Measurements from ENCODE around the gene PLA1A.

Gene PLA1A

DNA sequence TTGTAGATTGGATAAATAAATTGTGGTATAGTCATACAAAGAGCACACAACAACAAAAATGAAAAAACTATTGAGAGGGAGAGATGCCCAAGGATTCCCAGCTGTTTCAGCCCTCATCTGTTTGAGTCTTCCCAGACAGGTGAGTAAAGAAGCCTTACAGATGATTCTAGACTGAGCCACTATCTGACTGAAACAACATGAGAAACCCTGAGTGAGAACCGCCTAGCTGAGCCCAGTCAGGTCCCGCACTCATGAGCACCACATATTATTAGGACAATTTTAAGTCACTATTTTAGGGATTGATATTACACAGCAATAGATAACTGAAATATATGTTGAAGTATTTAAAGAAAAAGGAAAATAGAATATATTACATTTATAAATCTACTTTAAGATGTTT lies 43.7 kb downstream of the PLA1A start:
- DNase-seq: no peak

DNA sequence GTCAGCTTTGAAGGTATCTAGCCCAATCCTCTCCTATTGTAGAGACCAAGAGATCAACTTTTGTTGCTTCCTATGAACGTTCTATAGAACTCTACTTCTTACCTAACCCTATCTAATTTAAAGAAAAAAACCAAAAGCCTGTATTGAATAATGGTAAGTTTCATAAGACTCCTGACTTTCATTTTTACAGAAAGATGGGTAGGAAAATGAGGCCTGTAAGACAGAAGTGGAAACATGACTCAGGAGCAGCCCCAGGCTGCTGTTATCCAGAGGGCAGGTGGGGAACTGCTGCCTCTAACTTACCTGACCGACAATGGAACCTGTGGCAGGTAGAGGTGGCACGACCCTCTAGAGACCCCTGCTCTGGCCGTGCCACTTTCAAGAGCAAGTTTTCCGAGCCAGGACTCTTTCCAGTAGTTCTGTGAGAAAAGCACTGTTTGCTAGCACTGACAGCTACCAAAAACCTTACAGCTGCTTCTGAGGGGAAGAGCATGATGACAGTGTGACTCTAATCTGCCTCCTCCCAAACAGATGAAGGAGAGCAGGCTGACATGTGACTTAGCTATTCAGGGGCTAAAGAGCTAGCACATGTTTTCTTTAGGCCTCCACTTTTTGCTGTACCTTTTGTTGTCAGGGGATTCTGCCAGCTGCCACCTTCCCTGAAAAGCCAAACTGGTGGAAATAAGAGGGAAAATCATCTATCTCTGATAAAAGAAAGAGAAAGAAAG lies 45.2 kb downstream of the PLA1A start:
- no peak for DNase-seq

DNA sequence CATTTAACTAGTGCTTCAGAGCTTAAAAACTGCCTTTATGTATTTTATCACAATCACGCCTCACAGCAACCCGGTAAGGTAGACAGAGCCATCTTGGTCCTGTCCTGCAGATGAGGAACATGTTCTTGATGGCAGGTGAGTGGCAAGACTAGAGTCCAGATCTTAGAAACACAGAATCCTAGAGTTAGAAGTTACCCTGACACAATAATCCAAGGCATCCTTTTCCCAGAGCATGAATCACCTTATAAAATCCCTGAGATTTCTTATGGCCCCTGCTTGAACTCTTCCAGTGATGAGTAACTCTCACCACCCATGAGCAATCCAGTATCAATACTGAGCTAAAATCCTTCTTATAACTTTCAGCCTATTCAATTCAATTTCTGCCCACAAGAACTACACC lies 45.8 kb downstream of the PLA1A start:
- DNase-seq: no peak

DNA sequence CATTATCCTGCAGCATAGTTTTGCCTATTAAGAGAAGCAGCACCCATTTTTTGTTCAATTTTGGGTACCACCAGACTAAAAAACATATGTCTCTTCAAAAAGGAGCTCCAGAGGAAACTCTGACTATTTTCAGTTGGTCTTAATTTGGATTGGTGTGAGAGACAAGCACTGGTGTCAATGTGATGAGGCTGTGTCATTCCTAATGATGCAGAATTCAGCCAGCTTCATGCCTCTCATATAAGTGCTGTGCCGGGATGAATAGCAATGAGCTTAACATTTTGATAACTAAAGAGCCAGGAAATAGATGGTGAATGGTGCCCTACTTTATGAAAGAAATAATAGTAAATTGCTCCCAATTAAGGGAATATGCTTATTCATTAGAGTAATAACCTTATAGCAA lies 46.8 kb downstream of the PLA1A start:
- no peak for DNase-seq

DNA sequence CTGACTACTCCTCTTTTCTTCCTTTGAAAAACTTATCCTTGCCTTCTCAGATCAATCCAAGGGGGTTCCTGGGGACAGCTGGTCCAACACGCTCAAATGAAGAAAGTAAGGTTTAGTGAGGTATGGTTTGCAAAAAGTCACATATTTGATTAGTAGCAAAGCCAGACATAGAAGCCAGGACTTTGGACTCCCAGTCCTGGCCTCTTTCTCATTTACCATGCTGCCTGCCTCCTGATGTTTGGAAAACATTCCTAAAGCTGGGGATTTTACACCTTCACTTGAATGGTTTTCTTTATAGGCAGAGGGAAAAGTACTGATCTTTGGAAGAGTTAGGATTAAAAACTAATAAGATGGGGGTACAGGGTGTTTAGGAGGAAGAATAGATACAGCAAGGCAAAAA lies 48.1 kb downstream of the PLA1A start:
- no peak for DNase-seq

DNA sequence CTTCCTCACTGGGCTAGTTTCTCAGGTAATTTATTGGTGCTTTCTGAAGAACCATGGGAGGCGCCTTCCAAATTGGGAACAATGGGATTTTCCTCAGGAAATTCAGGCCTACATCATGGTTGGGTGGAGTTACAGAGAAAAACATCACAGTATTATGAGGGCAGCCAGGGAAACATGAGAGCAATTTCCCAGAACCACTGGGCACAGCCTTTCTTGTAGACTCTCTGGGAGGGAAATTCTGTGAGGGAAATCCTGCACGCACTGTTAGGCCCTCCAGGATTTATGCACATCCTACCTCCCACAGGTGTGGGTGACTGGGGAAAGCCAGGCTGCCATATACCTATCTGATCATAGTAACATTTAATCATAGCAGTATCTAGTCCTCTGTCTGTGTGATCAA lies 49.5 kb downstream of the PLA1A start:
- DNase-seq: no peak

DNA sequence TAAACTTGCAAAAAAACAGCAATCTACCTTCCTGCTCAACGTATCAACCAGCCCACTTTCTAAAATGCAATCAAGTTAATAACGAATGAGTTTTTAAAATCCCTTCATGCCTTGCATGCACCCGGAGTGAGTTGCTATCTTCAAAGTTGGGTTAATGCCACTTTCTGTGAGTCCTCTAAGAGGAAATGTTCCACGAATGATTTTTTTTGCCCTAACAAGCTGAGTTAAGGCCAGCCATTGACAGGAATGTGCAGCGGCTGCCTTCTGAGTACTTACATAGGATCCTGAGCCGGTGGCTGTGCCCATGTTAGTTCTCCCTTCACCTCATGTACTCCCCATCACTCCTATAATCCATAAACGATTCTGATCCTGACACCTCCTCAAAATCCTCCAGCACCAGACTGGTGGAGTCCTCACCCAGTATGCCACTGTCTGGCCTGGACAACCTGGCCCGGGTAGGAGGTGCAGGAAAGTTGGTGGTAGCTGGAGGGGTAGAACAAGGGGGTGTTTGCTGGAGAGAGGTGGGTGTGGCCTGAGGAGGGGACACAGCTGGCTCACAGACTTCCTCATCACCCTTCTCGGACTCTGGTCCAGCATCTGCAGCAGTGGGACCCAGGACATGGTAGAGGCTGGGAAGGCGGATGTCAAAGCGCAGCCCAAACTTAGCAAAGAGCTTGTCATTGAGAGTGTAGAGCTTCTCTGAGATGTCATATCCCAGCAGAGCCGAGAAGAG lies 50.3 kb downstream of the PLA1A start:
- no peak for DNase-seq

DNA sequence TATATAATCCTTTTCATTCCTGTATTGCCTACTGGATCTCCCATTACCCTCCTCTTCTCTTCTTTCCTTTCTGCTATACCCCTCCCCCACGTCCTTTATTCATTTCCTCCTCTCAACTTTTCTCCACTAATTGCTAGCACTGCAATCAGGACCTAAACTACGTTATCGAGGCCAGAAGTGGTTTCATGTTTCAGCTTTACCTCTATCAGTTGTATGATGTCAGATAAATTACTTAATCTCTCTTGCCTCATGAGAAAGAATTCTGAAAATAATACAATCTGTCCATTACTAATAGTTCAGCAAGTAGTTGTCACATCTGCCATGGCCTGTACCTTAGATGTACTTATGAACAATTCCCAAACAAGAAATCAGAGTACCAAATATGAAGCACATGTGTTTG lies 52.1 kb downstream of the PLA1A start:
- no peak for DNase-seq

DNA sequence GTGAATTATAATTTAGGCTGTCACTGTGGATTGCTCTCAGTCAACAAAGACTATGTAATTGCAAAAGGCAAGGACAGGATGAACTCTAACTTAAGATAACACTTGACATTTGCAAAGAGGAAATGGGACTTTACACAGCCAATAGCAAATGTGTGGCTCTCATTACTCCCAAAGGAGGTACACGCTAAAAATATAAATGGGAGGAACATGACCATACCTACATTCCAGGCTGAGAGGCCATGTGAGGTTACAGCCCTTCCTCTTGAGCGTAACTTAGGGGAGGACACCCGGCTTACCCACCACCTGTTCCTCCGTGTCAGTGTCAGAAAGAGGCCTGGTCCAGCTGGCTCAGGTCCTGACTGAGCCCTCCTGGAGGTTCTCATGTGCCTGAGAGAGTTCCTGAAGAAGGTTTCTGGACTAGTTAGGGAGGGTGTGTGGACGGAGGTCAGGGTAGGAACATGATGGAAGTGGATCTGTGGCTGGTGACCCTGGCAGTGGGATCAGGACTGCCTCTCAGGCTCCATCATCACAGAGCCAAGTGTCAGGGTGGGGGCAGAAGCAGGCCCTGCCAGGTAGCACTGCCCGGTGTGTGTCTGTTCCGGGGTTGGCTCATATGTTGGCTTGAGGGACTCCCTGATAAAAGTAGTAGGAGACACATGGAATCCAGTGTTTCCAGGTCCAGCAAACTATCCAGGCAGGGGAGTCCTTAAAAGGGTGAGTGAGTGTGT lies 54.8 kb downstream of the PLA1A start:
- DNase-seq: no peak

DNA sequence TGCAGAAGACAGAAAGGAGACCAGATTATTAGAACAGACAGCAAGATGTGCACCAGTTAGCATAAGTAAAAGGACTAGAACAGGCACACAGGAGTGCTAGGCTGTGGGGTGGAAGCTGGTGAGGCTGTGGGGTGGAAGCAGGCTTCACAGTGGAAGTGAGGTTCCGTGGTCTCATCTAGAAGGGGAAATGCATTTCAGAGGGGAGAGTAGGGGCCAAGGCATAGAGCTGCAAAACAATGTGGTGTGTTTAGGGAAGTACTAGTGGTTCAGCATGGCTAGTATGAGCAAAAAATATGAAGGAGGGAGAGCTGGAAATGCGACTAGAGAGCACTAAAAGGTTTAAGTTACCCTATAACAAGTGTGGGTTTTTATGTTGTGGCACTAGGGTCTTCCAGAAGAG lies 56.2 kb downstream of the PLA1A start:
- no peak for DNase-seq

DNA sequence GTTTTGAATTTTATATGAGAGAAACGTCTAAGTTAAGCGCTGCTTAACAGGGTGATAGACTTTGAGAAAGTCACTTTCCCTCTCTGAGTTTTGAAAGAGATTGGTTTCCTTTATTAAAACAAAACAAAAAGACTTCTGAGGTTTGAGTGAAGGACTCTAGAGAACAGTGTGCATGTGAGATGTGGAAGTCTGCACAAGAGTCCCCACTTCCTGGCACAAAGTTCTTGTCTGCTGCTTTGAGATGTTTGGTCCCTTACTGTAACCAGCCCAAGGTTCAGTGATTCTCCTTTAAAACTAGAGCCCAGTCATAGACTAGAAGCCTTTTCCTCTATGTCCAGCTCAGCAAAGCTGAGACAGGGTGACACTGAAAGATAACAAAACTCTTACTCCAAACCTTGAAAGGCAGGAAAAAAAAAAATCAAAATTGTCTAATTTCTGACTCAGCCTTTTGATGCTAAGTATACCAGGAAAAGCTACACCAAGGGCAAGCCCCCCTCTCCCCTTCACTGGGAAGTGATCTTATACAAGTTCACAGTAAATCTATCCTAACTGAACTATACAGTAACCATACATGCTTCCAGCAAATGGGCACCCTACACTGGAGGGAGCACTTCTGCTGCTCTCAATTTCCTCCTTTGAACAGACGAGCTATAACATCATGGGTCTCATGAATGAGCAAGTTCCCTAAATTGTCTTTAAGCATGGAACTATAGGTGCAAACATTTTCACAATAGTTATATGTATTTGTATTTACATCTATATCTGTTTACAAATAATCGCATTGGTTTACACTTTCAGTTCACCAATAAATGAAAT lies 60.4 kb downstream of the PLA1A start:
- no peak for DNase-seq

DNA sequence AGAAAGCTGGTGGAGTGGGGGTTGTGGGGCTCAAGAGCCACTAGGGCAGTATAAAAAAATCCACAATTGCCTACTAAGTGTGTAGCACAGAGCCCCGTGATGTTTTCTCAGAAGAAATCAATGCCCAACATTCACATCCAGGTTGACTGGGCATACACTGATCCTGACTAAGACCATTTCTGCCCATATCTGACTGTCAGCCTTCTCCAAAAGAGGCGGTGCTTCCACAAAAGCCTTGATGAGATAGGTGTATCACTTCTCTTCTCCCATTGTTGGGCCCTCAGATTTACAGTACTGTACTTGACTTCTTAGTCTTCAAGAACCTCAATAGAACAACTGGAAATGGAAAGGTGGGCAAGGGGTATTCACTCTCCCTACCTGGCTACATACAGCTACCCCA lies 61.3 kb downstream of the PLA1A start:
- no peak for DNase-seq

DNA sequence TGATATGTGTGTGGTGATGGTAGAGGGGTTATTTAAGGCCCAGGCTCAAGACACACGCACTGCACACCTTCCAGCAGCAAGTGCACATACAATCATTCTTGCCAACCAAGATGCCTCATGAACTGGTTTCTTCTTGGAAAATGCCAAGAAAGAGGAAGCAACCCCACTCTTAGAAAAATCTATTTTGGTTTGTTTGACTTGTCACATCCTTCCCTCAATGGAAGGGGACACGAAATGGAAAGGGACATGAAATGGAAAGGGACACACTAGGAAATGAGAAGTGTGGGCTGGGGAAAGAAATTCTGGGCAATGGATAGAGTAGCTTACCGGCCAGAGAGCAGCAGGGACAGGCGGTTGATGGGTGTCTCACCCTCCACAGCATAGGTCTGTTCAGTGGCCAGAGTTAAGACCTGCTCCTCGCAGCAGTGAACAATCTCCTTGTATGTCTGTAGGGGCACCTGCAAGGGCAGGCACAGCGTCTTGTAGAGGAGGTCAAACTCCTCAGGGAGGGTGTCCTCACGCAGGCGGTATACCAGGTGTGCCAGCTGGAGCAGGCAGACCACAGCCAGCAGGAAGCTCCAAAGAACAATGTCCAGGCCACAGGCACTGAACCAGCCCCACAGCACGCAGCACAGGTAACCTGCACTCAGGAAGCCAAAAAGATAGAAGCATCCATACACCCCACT lies 62.1 kb downstream of the PLA1A start:
- no peak for DNase-seq

DNA sequence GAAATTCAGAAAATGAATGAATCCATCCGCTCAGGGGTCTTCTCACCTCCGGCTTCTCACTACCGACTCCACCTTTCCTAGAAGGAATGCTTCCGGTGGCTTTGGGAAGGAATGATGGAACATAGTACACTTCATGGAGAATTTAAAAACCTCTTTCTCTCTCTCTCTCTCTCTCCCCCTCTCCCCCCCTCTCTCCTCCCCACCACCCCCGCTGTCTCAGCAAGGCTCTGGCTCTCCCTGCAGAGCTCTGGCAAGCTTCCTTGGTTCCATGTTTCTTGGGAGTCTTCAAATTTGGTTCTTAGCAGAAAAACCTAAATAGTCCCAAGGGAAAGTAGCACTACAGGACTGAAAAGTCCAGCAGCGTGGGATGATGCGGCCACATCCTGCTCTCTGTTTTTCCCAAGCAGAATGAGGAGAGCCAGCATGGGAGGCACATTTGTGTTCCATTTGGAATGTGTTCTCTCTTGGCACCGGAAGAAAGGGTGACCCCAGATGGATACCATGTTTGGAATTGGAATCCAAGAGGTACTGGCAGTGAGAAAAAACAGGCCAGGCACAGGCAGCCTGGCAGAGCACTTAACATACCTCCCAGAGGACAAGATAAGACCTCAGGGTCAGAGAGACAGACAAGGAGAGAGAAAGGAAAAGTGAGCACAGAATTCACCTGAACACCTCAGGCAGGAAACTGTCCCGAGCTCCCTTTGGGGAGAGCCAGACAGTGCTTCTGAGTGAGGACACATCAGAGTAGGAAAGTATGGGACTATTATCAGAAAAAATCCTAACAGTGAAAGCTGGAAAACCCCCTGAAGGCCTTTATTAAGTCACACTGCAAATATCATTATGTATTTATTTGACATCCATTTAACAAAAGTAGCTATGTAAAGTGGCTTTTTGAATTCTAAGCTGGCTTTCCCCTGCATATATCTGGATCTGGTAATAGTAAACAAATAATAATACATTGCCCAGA lies 63.1 kb downstream of the PLA1A start, which contains the start of gene POPDC2:
Gene POPDC2, minus strand, starts transcription at position 116 of the 967 bp plus-strand sequence. CDS start 166 bp downstream, outside the sequence.
- no peak for DNase-seq

DNA sequence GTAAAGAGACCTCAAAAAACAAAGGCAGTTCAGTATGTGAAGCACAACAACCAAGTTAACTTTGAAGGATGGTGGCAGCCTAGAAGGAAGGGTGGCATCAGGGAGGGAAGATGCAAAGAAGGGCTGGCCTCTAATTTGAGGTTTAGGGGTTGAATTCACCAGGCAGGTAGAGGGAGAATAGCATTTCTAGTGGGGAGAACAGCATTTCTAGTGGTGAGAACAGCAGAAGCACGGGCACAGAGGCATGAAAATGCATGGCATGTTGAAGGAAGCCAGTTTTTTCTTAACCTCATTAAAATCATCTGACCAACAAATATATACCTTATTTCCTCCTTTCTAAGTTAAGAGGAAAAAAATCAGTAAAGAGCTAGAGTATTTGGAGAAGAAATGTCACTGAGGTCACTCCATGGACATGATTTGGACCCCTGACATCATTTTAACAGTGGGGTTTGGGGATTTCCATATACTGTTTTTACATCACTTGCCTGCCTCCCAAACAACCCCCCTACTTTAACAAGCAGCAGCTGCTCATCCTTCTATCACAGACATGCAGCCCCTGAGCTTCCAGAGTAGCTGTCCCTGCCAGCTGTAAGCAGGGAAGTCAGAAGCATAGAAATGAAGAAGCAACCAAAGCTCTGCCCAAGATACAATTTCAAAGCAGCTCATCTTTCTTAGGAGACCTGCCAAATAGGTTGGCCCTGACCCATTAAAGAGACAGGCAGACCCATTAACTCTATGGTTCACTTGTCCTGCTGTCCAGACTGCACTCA lies 65.1 kb downstream of the PLA1A start:
- peak; percentile 14 for DNase-seq

DNA sequence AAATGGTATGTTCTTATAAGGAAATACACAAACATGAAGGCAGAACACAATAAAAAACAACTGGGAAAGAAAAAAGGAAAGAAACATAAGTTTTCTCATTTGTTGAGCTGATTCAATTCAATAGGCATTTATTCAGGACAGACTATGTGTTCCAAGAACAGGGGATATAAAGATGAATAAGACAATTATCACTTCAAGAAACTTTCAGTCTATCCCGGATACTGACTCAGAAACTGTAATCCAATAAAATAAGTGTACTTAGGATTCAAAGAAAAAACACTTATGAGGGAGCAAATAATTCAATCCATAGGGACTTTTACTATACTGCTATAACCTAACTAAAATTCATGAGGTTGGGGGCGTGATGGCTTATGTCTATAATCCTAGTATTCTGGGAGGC lies 66.2 kb downstream of the PLA1A start:
- DNase-seq: no peak

DNA sequence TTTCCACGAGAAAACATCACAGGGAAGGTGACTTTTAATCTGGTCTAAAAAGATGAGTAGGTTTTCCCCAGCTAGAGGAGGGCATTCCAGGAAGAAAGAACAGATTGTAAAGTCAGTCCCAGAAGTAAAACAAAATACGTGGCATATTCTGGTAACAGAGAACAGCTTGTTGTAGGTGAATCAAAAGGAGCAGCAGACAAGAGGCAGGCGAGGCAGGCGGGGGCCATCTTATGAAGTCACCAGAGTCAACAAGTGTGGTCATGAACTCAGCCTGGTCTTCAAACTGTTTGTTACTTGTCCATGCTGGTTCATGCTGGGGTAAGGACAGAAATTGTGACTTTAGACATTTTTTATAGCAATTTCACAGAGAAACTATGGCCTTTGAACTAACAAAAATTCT lies 66.7 kb downstream of the PLA1A start:
- DNase-seq: no peak

DNA sequence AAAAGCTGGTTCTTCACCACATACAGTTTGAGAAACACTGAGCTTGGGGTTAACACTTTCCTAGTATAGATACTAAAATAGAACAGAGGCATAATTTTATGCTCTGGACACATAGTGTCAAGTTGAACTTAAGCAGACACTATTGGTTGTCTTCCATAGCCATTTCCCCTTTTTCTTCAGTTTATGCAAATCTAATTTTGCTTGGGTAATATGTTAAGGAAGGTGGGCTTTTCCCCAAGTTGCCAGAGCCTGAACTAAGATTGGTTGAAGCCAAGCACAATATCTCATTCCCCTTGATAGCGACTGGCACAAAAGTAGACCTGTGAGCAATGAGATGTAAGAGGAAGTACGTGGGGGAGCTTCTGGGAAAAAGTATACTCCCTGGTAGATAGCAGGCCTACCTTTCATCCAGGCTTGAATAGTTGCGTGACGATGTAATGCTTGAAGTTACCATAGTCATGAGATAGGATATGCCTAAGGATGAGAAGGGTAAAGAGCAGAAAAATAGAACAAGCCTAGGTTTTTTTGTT lies 67.2 kb downstream of the PLA1A start:
- no peak for DNase-seq

DNA sequence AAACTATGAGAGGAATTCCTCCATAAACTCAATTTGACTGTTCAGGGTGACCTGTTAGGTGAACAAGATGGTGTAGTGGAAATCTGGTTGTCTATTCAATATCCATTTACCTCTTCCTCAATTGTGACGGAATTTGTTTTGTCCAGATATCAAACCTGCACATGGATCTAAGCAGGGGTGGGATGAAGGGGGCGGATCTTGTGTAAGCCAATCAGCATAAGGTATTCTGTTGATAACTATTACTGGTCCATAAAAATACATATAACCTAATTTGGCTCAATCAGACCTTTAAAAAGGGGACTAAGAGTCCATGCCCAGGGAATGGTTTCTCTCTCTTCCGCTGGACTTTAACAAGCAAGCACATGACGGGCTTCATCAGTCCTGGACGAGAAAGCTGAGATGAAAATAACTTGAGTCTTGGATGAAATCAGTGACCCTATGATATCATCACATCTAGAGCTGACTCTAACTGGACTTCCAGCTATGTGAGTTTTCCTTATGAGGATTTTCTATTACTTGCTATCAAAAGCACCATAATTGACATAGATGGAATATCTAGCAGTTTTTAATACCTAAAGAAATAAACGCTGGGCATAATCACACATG lies 68.4 kb downstream of the PLA1A start:
- no peak for DNase-seq
